Mammary epithelial cell (primary cell): ENCODE measurements around the gene KDM4C.

Experiments
- EZH2 ChIP-seq: IDR thresholded peaks from 2 replicates; pipeline ENCODE4 v1.6.1; 2012; ENCODE audit warnings: low read length, inconsistent platforms, borderline replicate concordance
- TF ChIP-seq, protein P1 (sequence below), 2 donors: IDR thresholded peaks in 1 of 2; conservative IDR thresholded peaks in 1 of 2; 2 replicates each; pipeline ENCODE4 v1.5.1; 2011 to 2012; ENCODE audit warnings: inconsistent platforms in 2 of 2, low read length in 2 of 2, mild to moderate bottlenecking in 2 of 2, control low read depth in 1 of 2, low read depth in 1 of 2; ENCODE audit not compliant: insufficient read depth in 1 of 2; ENCODE audit errors: extremely low read depth in 1 of 2

GRCh38 chr9:6968271-6968670 is 210.5 kb downstream of the KDM4C start:
- TF ChIP-seq, protein P1, sequence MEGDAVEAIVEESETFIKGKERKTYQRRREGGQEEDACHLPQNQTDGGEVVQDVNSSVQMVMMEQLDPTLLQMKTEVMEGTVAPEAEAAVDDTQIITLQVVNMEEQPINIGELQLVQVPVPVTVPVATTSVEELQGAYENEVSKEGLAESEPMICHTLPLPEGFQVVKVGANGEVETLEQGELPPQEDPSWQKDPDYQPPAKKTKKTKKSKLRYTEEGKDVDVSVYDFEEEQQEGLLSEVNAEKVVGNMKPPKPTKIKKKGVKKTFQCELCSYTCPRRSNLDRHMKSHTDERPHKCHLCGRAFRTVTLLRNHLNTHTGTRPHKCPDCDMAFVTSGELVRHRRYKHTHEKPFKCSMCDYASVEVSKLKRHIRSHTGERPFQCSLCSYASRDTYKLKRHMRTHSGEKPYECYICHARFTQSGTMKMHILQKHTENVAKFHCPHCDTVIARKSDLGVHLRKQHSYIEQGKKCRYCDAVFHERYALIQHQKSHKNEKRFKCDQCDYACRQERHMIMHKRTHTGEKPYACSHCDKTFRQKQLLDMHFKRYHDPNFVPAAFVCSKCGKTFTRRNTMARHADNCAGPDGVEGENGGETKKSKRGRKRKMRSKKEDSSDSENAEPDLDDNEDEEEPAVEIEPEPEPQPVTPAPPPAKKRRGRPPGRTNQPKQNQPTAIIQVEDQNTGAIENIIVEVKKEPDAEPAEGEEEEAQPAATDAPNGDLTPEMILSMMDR (conservative IDR thresholded peaks at IDR 0.05 in 1 of 2, IDR thresholded peaks at IDR 0.05 in 1 of 2; ENCODE audit: extremely low read depth in 1 of 2, insufficient read depth in 1 of 2, low read depth in 1 of 2, low read length in 2 of 2): no peak
- TF ChIP-seq EZH2: no peak
